Ramos (cell line): ENCODE data around the gene JAZF1.

Experiments
- in situ Hi-C: fragments of 300-500 bp; cut with MboI; formaldehyde crosslinking; loops from one replicate; pipeline ENCODE4 v1.14.3; 2022; ENCODE audit warnings: low sequenced_read_pairs; ENCODE audit not compliant: unreplicated experiment

The JAZF1 gene

GRCh38 chr7:27997188-27997707 lies 183.3 kb downstream of the JAZF1 start:
- in situ Hi-C loops, result no loop called here

GRCh38 chr7:27996141-27996540 lies 184.5 kb downstream of the JAZF1 start:
- in situ Hi-C loops, result no loop called here

- in situ Hi-C loops, result no loop called here
Measured at GRCh38 chr7:27995228-27995627, 185.4 kb downstream of the JAZF1 start.

GRCh38 chr7:27994639-27995038 lies 186.0 kb downstream of the JAZF1 start:
- in situ Hi-C loops, result no loop called here

- in situ Hi-C loops, result no loop called here
Measured at GRCh38 chr7:27992755-27993493, 187.7 kb downstream of the JAZF1 start.

GRCh38 chr7:27992097-27992496 lies 188.5 kb downstream of the JAZF1 start:
- in situ Hi-C loops, result no loop called here

GRCh38 chr7:27991006-27991528 lies 189.5 kb downstream of the JAZF1 start:
- in situ Hi-C loops, result no loop called here

- in situ Hi-C loops, result no loop called here
Measured at GRCh38 chr7:27976531-27976930, 204.1 kb downstream of the JAZF1 start.

- in situ Hi-C loops, result no loop called here
Measured at GRCh38 chr7:27973625-27974024, 207.0 kb downstream of the JAZF1 start.

- in situ Hi-C loops, result no loop called here
Measured at GRCh38 chr7:27972276-27972675, 208.3 kb downstream of the JAZF1 start.

GRCh38 chr7:27971171-27971812 lies 209.3 kb downstream of the JAZF1 start:
- in situ Hi-C loops, result no loop called here

- in situ Hi-C loops, result no loop called here
Measured at GRCh38 chr7:27970350-27970749, 210.2 kb downstream of the JAZF1 start.

- in situ Hi-C loops, result no loop called here
Measured at GRCh38 chr7:27969346-27969745, 211.2 kb downstream of the JAZF1 start.

GRCh38 chr7:27967639-27968038 lies 213.0 kb downstream of the JAZF1 start:
- in situ Hi-C loops, result no loop called here

- in situ Hi-C loops, result no loop called here
Measured at GRCh38 chr7:27966219-27966780, 214.3 kb downstream of the JAZF1 start.

- in situ Hi-C loops, result no loop called here
Measured at GRCh38 chr7:27965650-27966049, 214.9 kb downstream of the JAZF1 start.

- in situ Hi-C loops, result no loop called here
Measured at GRCh38 chr7:27964820-27965219, 215.8 kb downstream of the JAZF1 start.

GRCh38 chr7:27963056-27963455 lies 217.5 kb downstream of the JAZF1 start:
- in situ Hi-C loops, result no loop called here

- in situ Hi-C loops, result no loop called here
Measured at GRCh38 chr7:27962273-27962672, 218.3 kb downstream of the JAZF1 start.

GRCh38 chr7:27961255-27961654 lies 219.3 kb downstream of the JAZF1 start:
- in situ Hi-C loops, result no loop called here

GRCh38 chr7:27960415-27960814 lies 220.2 kb downstream of the JAZF1 start:
- in situ Hi-C loops, result no loop called here
